HG03571 (cell line): ENCODE measurements around the gene ZBTB40.

Experiments used
- ATAC-seq: cut with Tn5 transposase; IDR thresholded peaks from one replicate; pipeline ENCODE4 v1.9.1; 2021; ENCODE audit not compliant: unreplicated experiment

Gene ZBTB40

DNA sequence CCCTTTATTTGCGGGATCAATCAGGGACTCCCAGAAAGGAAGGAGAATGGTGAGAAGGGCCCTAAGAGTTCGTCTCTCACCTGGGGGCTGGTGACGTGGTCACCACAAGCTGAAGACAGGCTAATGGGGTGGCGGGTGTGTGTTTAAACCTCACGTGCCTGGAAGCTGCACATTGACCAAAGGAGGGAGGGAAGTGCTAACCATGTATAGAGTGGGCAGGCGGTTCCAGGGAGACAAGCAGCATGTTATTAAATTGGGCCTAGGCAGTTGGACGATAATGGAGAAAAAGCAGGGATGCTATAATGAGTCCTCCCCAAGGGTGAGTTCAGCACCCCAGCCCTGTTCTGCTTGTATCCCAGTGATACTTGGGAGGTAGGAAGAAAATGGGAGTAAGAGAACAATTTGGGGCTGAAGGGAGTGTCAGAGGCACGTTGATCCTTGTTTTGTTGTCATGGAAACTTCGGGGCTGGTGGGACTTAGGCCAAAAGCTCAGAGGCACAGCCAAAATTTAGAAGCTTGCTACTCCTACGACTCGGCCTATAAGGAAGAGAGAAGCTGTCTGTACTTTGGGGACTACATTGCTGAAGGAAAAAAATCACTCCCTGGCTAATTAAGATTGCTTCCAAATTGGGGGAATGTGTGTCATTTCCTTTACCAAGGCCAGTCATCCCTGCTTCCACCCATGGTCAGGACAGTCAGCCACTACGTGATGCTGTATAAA, 78.4 kb downstream of the ZBTB40 start:
- no peak for ATAC-seq

DNA sequence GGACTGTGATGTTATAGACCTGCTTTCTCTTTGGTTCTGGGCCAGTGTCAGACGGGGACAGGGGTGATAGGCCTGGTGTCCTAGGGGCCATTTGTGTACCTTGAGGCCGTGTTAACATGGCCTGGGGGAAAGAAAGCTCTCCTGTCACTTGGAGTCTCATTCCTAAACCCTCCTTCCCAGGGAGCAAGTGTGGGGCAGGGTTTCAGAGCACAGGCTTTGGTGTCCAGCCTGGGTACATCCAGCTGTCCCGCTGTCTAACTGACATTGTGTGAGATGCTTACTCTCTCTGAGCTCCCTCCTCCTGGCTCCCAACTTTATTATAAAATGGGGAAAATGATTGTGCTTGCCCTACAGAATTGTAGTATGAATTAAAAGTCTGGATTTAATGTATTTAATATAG, 79.1 kb downstream of the ZBTB40 start:
- no peak for ATAC-seq

DNA sequence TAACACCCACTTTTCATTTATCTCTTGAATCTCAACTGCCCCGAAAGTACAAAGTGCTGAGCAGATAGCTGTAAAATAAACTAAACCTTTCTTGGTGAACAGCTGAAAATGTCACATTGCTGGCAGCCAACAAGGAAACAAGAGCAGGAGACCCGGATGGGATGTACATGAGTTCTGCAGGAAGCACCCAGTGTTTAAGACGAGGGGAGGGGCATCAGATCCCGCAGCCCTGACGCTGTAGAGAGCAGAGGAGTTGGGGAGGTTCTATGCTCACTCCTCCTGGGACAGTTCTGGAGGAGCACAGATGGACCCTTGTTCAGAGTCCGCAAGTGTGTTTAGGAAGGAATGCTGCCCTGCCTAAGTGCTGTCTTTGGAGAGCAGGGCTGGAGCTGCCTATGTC, 79.6 kb downstream of the ZBTB40 start:
- ATAC-seq: no peak

DNA sequence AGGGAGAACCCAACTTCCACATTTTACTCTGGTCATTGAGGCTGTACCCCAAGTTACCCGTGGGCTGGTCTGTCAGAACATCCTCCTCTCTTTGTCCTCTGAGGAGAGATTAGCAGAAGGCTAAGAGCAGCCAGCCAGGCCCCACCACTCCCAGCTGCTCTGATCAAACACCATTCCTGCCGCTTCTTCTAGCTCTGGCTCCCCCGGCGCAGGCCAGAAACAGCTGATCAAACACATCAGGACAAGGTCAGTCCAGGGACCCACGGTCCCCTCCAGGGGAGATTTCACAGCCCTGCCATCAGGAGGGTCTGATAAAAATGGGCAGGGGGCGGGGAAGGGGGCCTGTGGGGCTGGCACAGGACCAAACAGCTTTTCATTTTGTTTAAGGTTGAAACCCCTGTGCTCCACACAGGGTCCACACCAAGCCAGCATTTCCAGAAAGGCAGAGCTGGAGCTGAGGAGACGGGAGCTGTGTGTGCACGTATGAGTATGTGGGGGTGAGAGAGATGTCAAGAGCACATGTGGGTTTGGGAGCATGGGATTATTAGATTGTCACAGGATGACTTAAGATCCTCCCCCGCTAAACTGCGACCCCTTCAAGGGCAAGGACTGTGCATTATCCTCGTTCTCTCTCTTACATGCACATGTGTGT, 81.7 kb downstream of the ZBTB40 start:
- no peak for ATAC-seq

DNA sequence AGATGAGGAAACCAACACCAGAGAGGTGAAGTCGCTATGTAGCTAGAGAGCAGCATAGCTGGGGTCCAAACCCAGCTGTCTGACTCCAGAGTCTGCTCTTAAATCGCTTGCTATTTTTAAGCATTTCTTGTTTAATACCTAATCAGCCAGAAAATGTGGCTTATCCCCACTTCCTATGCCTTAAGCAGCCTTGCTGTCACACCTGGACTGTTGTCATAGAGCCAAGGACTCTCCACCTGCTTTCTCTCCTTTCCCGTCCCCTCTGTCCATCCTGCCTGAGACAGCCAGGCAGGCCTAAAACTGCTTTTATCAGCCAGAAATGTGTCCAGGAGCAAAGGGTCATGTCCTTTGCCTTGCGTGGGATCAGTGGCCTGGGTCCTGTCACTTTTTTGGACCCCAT, 83.3 kb downstream of the ZBTB40 start:
- ATAC-seq: no peak

DNA sequence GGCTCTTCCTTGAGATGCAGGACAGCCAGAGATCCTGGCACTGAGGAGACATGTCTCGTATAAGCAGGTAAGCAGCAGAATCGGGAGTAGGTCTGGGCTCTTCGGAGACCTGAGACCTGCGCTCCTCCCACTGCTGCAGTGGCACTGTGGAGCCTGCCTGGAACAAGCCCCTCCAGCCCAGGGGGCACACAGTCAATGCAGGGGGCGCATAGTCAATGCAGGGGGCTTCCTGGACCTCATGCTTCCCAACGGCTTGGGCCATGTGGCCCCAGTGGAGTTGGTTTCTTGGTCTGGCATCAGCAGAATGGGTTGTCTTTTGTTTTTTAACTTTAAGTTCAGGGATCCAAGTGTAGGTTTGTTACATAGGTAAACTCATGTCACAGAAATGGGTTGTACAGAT, 83.7 kb downstream of the ZBTB40 start:
- no peak for ATAC-seq

DNA sequence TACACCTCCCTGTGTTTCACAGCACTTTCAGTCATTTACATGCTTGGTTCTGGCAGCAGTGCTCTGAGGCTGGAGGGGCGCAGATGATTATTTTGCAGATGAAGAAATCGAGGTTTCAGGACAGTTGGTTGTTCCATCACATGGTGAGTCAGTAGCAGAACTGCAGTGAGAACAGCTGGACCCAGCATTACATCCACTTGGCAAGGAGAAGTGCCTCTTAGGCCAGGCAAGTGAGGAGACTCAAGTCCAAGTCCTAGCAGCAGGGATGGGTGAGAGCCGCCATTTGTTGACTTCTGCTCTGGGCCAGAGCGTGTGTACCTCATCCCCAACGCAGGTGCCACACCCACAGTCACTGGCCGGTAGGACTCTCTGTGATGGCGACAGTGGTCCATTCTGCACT, 84.9 kb downstream of the ZBTB40 start:
- no peak for ATAC-seq

DNA sequence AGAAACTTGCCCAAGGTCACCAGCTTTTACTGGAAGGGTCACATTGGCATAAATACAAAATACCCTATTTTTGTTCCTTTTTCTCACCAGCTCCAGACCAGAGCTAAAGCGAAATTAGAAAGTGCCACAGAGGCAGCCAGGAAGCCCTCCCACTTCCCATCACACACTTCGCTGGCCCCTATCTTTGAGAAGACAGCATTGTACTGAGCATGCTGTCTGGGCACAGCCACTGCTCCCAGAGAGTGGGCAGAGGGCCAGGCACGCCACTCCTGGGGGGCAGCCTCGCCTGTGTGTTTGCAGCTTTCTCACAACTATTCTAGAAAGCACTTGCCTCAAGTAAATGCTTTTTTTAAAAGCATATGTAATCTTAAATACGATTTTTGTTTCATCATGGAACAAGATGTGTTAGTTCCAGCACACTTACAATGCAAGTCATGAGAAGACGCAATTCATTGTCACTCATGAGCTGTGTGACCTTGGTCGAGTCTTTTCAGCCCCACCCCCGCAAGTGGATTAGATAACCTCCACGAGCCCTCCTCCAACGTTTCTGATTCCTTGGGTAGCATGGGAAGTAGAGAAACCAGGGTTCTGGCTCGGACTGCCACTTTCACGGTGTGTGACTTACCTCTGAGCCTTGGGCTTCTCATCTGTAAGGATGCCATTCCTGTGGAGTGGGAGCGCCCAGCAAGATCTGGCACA, 85.9 kb downstream of the ZBTB40 start:
- no peak for ATAC-seq

DNA sequence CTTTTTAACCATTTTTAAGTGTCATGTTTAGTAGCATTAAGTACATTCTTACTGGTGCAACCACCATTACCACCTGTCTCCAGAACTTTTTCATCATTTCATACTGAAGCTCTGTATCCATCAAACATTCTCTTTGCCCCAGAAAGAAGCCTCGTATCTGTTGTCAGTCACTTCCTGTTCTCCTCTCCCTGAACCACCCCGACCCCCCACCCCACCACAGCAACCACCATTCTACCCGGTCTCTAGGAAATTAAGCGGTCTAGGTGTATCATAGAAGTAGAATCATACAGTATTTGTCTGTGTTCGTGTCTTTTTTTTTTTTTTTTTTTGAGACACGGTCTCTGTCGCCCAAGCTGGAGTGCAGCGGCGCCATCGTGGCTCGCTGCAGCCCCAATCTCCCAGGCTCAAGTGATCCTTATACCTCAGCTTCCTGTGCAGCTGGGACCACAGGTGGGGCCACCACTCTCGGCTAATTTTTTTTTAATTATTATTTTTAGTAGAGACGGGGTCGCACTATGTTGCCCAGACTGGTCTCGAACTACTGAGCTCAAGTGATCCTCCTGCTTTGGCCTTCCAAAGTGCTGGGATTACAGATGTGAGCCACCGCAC, 88.0 kb downstream of the ZBTB40 start:
- no peak for ATAC-seq

DNA sequence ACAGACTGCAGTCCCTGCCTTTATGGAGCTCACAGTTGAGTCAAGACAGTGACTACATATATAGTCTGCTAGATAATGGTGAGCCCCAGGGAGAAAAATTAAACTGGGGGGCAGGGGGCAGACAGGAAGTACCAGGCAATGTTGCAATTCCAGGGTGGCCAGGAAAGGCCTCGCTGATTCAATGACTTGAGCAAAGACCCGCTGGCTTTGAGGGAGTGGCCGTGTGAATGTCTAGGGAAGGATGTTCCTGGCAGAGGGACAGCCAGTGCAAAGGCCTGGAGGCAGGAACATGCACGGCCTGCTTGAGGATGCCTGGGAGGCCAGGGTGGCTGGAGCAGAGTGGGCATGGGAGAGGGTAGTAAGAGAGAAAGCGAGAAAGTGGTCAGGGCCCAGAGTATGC, 88.7 kb downstream of the ZBTB40 start:
- no peak for ATAC-seq

DNA sequence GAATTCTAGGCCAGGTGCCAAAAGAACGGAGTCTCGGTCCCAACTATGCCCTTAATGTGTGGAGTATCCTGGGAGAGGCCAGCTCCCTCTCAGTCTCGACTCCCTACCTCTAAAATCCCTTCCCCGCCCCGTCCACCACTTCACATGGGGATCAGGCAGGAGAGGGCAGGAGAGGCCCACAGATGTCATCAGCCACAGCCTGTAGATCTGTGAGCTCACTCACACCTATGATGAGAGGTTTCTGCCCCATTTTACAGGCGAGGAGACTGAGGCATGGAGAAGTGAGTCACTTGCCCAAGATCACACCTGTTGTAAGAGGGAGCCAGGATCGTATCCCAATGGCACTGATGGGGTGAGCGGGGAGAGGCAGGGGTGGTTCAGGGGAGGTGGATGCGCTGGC, 91.2 kb downstream of the ZBTB40 start:
- ATAC-seq: no peak

DNA sequence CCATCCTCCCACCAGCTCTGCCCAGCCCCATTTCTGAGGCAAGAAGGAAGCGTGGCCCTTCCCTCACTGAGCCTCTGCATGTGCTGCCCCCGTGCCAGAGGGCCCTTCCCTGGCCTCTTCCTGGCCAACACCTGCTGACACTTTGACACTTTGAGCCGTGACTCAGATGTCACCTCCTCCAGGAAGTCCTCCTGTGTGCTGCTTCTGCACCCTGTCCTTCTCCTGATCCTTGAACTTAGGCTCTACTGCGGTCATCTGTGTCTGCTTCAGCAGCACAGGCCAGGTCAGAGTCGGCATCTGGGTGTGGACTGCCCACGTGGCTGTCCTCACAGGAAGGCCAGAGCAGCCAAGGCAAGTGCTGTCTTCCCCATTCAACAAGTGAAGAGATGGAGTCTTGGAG, 92.0 kb downstream of the ZBTB40 start:
- ATAC-seq: no peak

DNA sequence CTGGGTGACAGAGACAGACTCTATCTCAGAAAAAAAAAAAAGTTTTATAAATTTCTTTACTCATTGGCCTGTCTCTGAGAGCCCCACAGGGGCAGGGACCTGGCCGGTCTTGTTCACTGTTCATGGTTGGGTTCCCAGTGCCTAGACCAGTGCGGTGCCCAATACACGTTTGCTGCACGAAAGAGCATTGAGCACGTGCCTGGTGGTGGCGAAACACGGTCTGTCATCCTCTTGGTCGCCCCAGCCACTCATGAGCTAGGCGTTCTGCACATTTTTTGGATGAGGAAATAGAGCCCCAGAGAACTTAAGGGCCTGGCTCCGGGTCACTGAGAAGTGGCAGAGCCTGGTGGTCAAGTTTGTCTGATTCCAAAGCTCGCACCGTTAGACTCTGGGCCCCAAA, 93.0 kb downstream of the ZBTB40 start:
- ATAC-seq: no peak

DNA sequence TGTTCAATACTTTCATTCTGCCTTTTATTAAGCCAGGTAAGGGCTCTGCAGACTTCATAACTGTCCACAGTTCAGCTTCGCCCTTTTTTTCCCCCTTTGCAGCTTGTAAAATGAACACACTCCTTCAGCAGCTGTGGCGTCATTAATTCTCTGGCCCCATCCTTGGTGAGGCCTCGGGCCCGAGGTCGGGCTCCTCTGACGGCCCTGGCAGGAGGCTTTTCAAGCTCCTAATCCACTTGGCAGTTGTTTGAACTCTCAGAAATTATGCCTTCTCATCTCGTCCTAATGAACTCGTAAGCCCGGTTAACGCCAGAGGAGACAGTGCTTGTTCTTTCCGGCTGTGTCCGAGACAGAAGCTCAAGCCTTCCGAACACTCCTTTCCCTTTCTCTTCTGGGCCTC, 93.5 kb downstream of the ZBTB40 start:
- ATAC-seq: no peak

DNA sequence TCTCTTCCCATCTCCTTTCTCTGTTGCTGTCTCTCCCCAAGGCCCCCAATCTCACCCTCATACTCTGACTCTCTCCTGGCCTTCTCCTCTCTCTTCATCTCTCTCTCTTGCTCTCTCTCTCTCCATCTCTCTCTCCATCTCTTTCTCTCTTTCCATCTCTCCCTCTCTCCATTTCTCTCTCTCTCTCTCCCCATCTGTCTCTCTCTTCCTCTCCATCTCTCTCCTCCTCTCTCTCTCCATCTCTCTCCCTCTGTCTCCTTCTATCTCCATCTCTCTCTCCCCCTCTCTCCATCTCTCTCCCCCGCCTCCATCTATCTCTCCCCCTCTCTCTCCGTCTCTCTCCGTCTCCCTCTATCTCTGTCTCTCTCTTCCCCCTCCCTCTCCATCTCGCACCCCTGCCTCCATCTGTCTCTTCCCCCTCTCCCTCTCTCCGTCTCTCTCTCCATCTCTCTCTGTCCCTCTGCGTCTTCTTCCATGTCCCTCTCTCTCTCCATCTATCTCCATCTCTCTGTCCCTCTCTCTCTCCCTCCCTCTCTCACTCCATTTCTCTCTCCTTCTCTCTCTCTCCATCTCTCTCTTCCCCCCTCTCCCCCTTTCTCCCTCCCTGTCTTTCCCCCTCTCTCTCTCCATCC, 95.7 kb downstream of the ZBTB40 start:
- no peak for ATAC-seq

DNA sequence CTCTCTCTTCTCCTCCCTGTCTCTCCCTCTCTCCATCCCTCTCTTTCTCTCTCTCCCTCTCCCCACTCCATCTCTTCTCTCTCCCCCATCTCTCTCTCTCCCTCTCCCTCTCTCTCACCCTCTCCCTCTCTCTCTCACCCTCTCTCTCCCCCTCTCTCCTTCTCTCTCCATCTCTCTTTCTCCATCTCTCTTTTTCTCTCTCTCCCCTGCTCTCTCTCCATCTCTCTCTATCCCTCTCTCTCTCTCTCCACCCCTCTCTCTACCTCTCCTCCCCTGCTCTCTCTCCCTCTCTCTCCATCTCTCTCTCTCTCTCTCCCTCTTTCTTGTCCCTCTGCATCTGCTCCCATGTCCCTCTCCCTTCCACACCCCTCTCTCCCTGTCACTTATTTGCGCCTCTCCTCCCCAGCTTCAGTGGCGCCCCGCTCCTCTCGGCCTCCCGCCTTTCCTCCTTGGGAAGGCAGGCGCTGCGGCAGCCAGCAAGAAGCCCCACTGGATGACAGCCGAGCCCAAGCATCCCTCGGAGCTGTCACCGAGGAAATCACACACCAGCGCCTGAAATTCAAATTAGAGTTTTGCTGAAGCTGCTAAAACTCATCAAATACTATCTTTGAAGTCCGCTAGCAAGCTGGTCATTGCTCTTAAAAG, 96.3 kb downstream of the ZBTB40 start:
- ATAC-seq: no peak

DNA sequence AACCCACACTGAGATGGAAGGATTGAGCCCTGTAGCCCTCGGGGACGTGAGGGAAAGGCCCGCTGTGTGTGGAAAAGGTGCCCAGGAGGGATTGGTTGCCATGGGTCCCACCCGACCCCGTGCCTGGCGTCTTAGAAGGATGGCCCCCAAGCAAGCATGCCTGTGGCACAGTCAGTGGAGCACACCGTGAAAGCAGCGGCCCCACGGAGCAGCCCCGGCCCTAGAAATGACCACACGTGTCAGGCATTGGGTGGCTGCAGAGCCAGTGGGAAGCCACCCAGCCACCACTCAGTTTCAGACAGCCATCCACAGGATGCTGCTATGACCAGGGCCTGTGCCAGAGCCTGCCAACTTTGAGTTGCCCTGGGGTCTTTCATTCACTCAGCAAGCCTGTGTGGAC, 98.4 kb downstream of the ZBTB40 start:
- no peak for ATAC-seq

DNA sequence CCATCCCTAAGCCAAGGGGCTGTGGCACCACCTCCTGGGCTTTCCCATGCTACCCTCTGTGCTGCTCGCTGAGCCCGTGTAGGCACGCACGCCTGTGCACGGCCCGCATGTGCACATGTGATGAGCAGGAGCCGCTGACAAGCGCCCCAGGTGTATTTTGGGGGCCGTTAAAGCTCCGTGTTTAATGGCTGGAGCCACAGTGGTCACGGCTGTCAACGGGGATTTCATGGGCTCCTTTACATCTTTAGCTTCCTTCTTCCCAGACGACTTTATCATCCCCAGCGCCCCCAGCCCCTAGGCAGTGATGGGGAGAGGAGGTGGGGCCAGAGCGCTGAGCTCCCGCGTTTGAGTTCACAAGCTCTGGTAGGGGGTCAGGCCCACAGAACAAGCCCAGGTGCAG, 99.9 kb downstream of the ZBTB40 start:
- no peak for ATAC-seq

DNA sequence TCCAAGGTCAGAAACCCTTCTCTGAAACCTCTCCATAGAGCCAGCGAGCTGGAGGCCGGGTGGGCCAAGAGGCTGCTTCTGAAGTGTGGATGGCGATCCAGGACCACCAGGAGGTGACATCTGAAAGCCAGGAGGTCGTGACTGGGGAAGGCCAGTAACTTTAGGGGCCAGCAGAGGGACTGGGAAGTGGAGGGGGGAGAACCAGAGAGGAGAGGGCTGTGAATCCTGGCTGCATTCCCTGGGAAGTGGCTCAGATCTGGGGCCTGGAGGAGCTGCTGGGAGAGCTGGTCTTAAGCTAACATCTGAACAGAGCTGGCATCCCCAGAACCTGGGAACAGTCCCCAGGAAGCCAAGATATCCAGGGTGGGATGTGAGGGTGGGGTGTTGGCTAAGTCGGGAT, 100.4 kb downstream of the ZBTB40 start:
- ATAC-seq: no peak

DNA sequence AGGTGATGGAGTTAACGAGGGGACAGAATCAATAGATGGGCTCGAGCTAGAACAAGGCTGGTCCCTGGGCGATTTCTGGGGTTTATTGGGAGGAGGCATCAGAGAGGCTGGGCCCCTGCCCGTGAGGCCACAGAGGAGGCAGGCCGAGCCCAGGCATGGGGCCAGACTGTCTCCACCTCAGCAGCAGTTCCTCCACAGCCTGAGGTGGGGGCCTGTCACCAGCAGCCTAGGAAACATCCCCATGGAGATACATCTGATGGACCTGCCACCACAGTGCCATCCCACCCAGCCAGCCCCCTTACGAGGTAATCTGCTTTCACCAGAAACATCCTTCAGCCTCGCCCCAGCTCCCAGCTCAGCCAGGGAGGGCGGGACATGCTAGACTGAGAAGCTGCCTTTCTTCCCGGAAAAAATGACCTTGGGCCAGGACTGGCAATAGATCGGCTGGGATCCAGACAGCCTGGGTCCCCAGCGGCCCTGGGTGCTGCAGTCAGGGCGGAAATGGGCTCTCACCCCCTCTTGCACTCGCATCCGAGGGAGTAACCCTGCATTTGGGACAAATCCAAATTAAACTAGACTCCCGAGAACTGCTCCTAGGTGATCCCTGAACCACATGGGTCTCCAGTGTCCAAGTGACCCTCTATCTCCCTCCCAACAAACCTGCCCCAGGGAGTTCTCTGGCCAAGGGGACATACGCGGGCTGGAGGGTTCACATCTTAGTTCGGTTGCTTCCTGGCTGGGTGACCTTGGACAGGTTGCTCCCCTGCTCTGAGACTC, 101.6 kb downstream of the ZBTB40 start:
- no peak for ATAC-seq
